Pancreas (tissue), 10 donors: Measurements from ENCODE around the gene POLR2H. TPM values are rescaled to one million over a fixed set of nuclear protein-coding genes. Genes with fewer than 3 reads are reported as not detected.

Experiments
- ATAC-seq, 4 donors: fragments of 200-7000 bp; cut with Tn5 transposase; one replicate each; pipeline versions ENCODE4 v1.8.0 to v1.9.1; 2020; ENCODE audit warnings: mild to moderate bottlenecking in 4 of 4, moderate library complexity in 4 of 4
- DNase-seq, 6 donors: peaks; one replicate each; pipeline ENCODE4 v3.0.0-alpha.2; 2020
- FAIRE-seq: peaks from 2 replicates; lab custom pipeline; 2012; peaks lifted over from hg19 to GRCh38; lab: Jason Lieb, UNC
- H3K27ac ChIP-seq, 4 donors: fragments of 200-600 bp; sonication (generic); 1 replicate in 3 of 4; 2 replicates in 1 of 4; pipeline versions ENCODE4 v1.5.0 to v1.8.0; 2020
- H3K27me3 ChIP-seq, 4 donors: fragments of 200-600 bp; one replicate each; pipeline ENCODE4 v1.8.0; 2021
- H3K36me3 ChIP-seq, 3 donors: fragments of 200-600 bp; sonication (generic) in 1 of 3; one replicate each; pipeline versions ENCODE4 v1.5.0 to v1.8.0; 2020 to 2021
- H3K4me1 ChIP-seq, 3 donors: fragments of 200-600 bp; one replicate each; pipeline ENCODE4 v1.8.0; 2021
- H3K4me3 ChIP-seq, 4 donors: fragments of 200-600 bp; sonication (generic) in 2 of 4; one replicate each; pipeline versions ENCODE4 v1.5.0 to v1.8.0; 2020 to 2021
- H3K9me3 ChIP-seq, 4 donors: fragments of 200-600 bp; one replicate each; pipeline ENCODE4 v1.8.0; 2021
- CTCF ChIP-seq, 4 donors: fragments of 200-600 bp; sonication (generic) in 3 of 4; IDR thresholded peaks; one replicate each; pipeline versions ENCODE4 v1.5.0 to v1.8.0; 2021; ENCODE audit warnings: antibody characterized with exemption in 4 of 4
- WGBS, 2 donors: extraction: QIAGEN DNeasy Blood & Tissue Kit; methylation state at CpG; one replicate each; pipeline ENCODE4 v1.1.7; 2013; 5-methylcytosine and 5-hydroxymethylcytosine counted together
- intact Hi-C, 3 donors: fragments of 100-400 bp; cut with DNase I; formaldehyde crosslinking; loops; one replicate each; pipeline versions ENCODE4 v1.11.1 to v1.14.2; 2022
- polyA plus RNA-seq, 2 donors: library from polyadenylated mRNA; stranded (reverse); fragments of 200-250 nt; gene quantifications; one replicate each; pipeline ENCODE4 v1.2.3, GENCODE V29; 2013
- total RNA-seq, 6 donors: library from RNA; stranded (reverse); fragmentation: NEBNext Ultra II Directional in 4 of 6; extraction: Animal tissue kit (Norgen Biotek cat#: 25700) in 4 of 6; gene quantifications; one replicate each; pipeline versions ENCODE4 v1.2.1 to v1.2.4, GENCODE V29; 2021 to 2023
- donor health status: healthy with polysubstance abuse.
- donor health status: DM: no; HTN: no; CAD: no; lungs with moderate emphysema.
- donor health status: DM: no; HTN: no; CAD: no.
- donor health status: control.
- donor health status: control.
- donor health status: Bipolar disorder and iron deficiency.
- donor health status: DM: yes; HTN: yes; CAD: no.
- donor health status: DM: no; HTN: no; CAD: no.
- donor health status: DM: no; HTN: no; CAD: no.
- donor health status: DM: yes; HTN: yes; CAD: no.

Gene POLR2H
- total and polyA plus RNA-seq, 8 donors = 19.7 to 116 (median 28.8) TPM

GRCh38 chr3:184360070-184360928 is 1.2 kb upstream of the POLR2H start:
- DNase-seq (peak in 3 of 6 donors; percentile 18 to 29 (median 22)), FAIRE-seq (no peak), ATAC-seq (no peak)
- WGBS, 2 donors = 63 to 64% methylated on average over 12 of the region's 12 CpGs
- Histone ChIP-seq H3K9me3 (no peaks in the 10 kb centered on the region), H3K4me1 (peaks cover 0 to 10% (median 0%) of the 10 kb centered on the region in 3 donors), H3K27ac (peak overlapping the region in 3 of 4 donors; percentile 12 to 97 (median 97)), H3K36me3 (peaks cover 0 to 3% (median 0%) of the 10 kb centered on the region in 3 donors), H3K4me3 (peak overlapping the region; percentile 74 to 97 (median 78)), H3K27me3 (no peaks in the 10 kb centered on the region)
- intact Hi-C loops = no loop called here
- TF ChIP-seq CTCF (IDR thresholded peaks at IDR 0.05) = no peak

GRCh38 chr3:184360929-184361531 is 480 bp upstream of the POLR2H start:
- Histone ChIP-seq H3K27me3 (no peaks in the 10 kb centered on the region), H3K4me3 (peak overlapping the region; percentile 74 to 97 (median 78)), H3K36me3 (peaks cover 0 to 5% (median 0%) of the 10 kb centered on the region in 3 donors), H3K27ac (peak overlapping the region; percentile 12 to 97 (median 66)), H3K4me1 (peaks cover 0 to 10% (median 0%) of the 10 kb centered on the region in 3 donors), H3K9me3 (no peaks in the 10 kb centered on the region)
- intact Hi-C loops = no loop called here
- ATAC-seq = no peak
- no peak for TF ChIP-seq CTCF (IDR thresholded peaks at IDR 0.05)
- WGBS, 2 donors = 4 to 5% methylated on average over 24 of the region's 24 CpGs
- no peak for FAIRE-seq
- peak in 3 of 6 donors; percentile 10 to 33 (median 26) for DNase-seq

- DNase-seq (peak in 4 of 6 donors; percentile 66 to 85 (median 76)), ATAC-seq (peak; percentile 42 to 49 (median 46)), FAIRE-seq (no peak)
- H3K9me3 ChIP-seq = no peaks in the 10 kb centered on the region
- WGBS, 2 donors = 0% methylated on average over 33 to 38 of the region's 38 CpGs
- no peaks in the 10 kb centered on the region for H3K27me3 ChIP-seq
- peaks cover 0 to 5% (median 0%) of the 10 kb centered on the region in 3 donors for H3K36me3 ChIP-seq
- TF ChIP-seq CTCF (IDR thresholded peaks at IDR 0.05) = no peak
- peaks cover 0 to 10% (median 0%) of the 10 kb centered on the region in 3 donors for H3K4me1 ChIP-seq
- peak overlapping the region; percentile 91 to 98 (median 97) for H3K27ac ChIP-seq
- peak overlapping the region; percentile 74 to 97 (median 78) for H3K4me3 ChIP-seq
- intact Hi-C loops = no loop called here
These were observed 590 bp downstream of the POLR2H start for GRCh38 chr3:184361932-184362667.

GRCh38 chr3:184362668-184363546 is 1.4 kb downstream of the POLR2H start:
- Histone ChIP-seq H3K36me3 (peaks cover 0 to 5% (median 0%) of the 10 kb centered on the region in 3 donors), H3K4me3 (peak overlapping the region; percentile 74 to 97 (median 78)), H3K4me1 (peaks cover 0 to 10% (median 0%) of the 10 kb centered on the region in 3 donors), H3K27ac (peak overlapping the region; percentile 91 to 98 (median 97)), H3K9me3 (no peaks in the 10 kb centered on the region), H3K27me3 (no peaks in the 10 kb centered on the region)
- DNase-seq (peak; percentile 96 to 99 (median 96)), FAIRE-seq (peak; percentile 49), ATAC-seq (peak; percentile 78 to 85 (median 83))
- intact Hi-C loops = no loop called here
- WGBS, 2 donors = 0 to 1% methylated on average over 51 to 68 of the region's 68 CpGs
- peak in 2 of 4 donors; percentile 13 to 31 for TF ChIP-seq CTCF (IDR thresholded peaks at IDR 0.05)
